ENCODE measurements around the gene POLN. TPM values are rescaled to one million over a fixed set of nuclear protein-coding genes. Genes with fewer than 3 reads are reported as not detected.

POLN gene
- total RNA-seq, 4 donors from 2014 or later: 0.27 to 2.6 (median 1.4) TPM

GRCh38 chr4:2069161-2069971 lies 172.6 kb downstream of the POLN start:
- Histone ChIP-seq H3K27ac (no peak overlapping the region), H3K36me3 (no peaks in the 10 kb centered on the region), H3K27me3 (peaks cover 5% of the 10 kb centered on the region), H3K4me1 (no peaks in the 10 kb centered on the region), H3K9me3 (no peaks in the 10 kb centered on the region), H3K4me3 (no peak overlapping the region)
- in situ Hi-C loops (cut with MboI; ENCODE audit: low pct_ligation_motif_present in 1 of 4, low pct_unique_long_range_greater_than_20kb in 1 of 4, low sequenced_read_pairs in 3 of 4) (no loop called here), intact Hi-C loops (cut with DNase I; ENCODE audit: low total_unique reads) (no loop called here)
- DNase-seq: no peak
- WGBS, 2 donors (ENCODE audit: low coverage in 1 of 2): 81 to 100% methylated on average over 1 to 16 of the region's 17 CpGs
- TF ChIP-seq POLR2A (IDR thresholded peaks at IDR 0.05) (no peak), EP300 (IDR thresholded peaks at IDR 0.05; ENCODE audit: low read depth) (no peak), POLR2AphosphoS5 (IDR thresholded peaks at IDR 0.05) (no peak)
- TF ChIP-seq, protein P1, sequence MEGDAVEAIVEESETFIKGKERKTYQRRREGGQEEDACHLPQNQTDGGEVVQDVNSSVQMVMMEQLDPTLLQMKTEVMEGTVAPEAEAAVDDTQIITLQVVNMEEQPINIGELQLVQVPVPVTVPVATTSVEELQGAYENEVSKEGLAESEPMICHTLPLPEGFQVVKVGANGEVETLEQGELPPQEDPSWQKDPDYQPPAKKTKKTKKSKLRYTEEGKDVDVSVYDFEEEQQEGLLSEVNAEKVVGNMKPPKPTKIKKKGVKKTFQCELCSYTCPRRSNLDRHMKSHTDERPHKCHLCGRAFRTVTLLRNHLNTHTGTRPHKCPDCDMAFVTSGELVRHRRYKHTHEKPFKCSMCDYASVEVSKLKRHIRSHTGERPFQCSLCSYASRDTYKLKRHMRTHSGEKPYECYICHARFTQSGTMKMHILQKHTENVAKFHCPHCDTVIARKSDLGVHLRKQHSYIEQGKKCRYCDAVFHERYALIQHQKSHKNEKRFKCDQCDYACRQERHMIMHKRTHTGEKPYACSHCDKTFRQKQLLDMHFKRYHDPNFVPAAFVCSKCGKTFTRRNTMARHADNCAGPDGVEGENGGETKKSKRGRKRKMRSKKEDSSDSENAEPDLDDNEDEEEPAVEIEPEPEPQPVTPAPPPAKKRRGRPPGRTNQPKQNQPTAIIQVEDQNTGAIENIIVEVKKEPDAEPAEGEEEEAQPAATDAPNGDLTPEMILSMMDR (IDR thresholded peaks at IDR 0.05): no peak

- Histone ChIP-seq H3K9me3 (no peaks in the 10 kb centered on the region), H3K27me3 (peaks cover 5% of the 10 kb centered on the region), H3K36me3 (no peaks in the 10 kb centered on the region), H3K4me3 (no peak overlapping the region), H3K27ac (no peak overlapping the region), H3K4me1 (no peaks in the 10 kb centered on the region)
- TF ChIP-seq POLR2AphosphoS5 (IDR thresholded peaks at IDR 0.05) (no peak), EP300 (IDR thresholded peaks at IDR 0.05; ENCODE audit: low read depth) (no peak), POLR2A (IDR thresholded peaks at IDR 0.05) (no peak)
- TF ChIP-seq, protein P1 (IDR thresholded peaks at IDR 0.05): no peak
- no peak for DNase-seq
- WGBS, 2 donors (ENCODE audit: low coverage in 1 of 2): 87% methylated on average over 11 of the region's 11 CpGs; no CpG with 5 or more reads in 1 of the 2 donors
- in situ Hi-C loops (cut with MboI; ENCODE audit: low pct_ligation_motif_present in 1 of 4, low pct_unique_long_range_greater_than_20kb in 1 of 4, low sequenced_read_pairs in 3 of 4): no loop called here
- intact Hi-C loops (cut with DNase I; ENCODE audit: low total_unique reads): no loop called here
Observed at GRCh38 chr4:2068566-2068965, 173.4 kb downstream of the POLN start.

DNA sequence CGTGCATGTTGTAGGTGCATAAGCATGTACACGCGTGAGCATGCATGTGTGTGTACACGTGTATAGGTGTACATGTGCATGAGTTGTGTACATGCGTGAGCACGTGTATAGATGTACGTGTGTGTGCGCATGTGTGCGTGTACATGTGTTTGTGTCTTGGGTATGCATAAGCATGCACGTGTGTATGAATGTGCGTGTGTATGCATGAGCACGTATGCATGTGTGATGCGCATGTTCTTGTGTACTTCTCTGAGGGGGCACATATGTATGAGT lies 173.8 kb downstream of the POLN start:
- TF ChIP-seq, protein P1 (IDR thresholded peaks at IDR 0.05): no peak
- no peak for TF ChIP-seq EP300 (IDR thresholded peaks at IDR 0.05; ENCODE audit: low read depth)
- TF ChIP-seq POLR2AphosphoS5 (IDR thresholded peaks at IDR 0.05): no peak
- no peak for TF ChIP-seq POLR2A (IDR thresholded peaks at IDR 0.05)
- in situ Hi-C loops (cut with MboI; ENCODE audit: low pct_ligation_motif_present in 1 of 4, low pct_unique_long_range_greater_than_20kb in 1 of 4, low sequenced_read_pairs in 3 of 4): no loop called here
- Histone ChIP-seq H3K4me1 (no peaks in the 10 kb centered on the region), H3K27ac (no peak overlapping the region), H3K27me3 (peaks cover 7% of the 10 kb centered on the region), H3K9me3 (no peaks in the 10 kb centered on the region), H3K36me3 (no peaks in the 10 kb centered on the region), H3K4me3 (no peak overlapping the region)
- DNase-seq: no peak
- 96 to 100% methylated on average over 13 of the region's 13 CpGs for WGBS, 2 donors (ENCODE audit: low coverage in 1 of 2)
- intact Hi-C loops (cut with DNase I; ENCODE audit: low total_unique reads): no loop called here

- no peak for DNase-seq
- intact Hi-C loops (cut with DNase I; ENCODE audit: low total_unique reads): no loop called here
Observed at GRCh38 chr4:2067446-2068197, 174.3 kb downstream of the POLN start.

More at GRCh38 chr4:2067446-2068197, 174.3 kb downstream of the POLN start:
- WGBS, 2 donors (ENCODE audit: low coverage in 1 of 2): 87 to 94% methylated on average over 7 to 13 of the region's 26 CpGs
- H3K4me1 ChIP-seq: no peaks in the 10 kb centered on the region
- H3K4me3 ChIP-seq: no peak overlapping the region
- H3K27me3 ChIP-seq: peaks cover 9% of the 10 kb centered on the region
- no peak for TF ChIP-seq POLR2AphosphoS5 (IDR thresholded peaks at IDR 0.05)
- no peak for TF ChIP-seq POLR2A (IDR thresholded peaks at IDR 0.05)
- TF ChIP-seq, protein P1 (IDR thresholded peaks at IDR 0.05): no peak
- TF ChIP-seq EP300 (IDR thresholded peaks at IDR 0.05; ENCODE audit: low read depth): no peak
- in situ Hi-C loops (cut with MboI; ENCODE audit: low pct_ligation_motif_present in 1 of 4, low pct_unique_long_range_greater_than_20kb in 1 of 4, low sequenced_read_pairs in 3 of 4): no loop called here
- H3K36me3 ChIP-seq: no peaks in the 10 kb centered on the region
- no peak overlapping the region for H3K27ac ChIP-seq
- H3K9me3 ChIP-seq: no peaks in the 10 kb centered on the region

Measured in transverse colon (tissue), 4 donors.